ENCODE results near the gene CAMLG.
A peak's percentile ranks its signal among the peaks of the same experiment; 100 is the strongest.
"Not testable (repeated sequence)": the region's sequence is repeated elsewhere in the genome, so short reads cannot be mapped to it uniquely, and the experiment has no call there.

Gene CAMLG

GRCh38 chr5:134738133-134738962, at the start of gene CAMLG:
Gene CAMLG (plus strand): TSS chr5:134738548. CDS start chr5:134738621, 73 bp downstream.
- in situ Hi-C loops (cut with HindIII; ENCODE audit: low sequenced_read_pairs) = no loop called here
- peak within 1 kb of the TSS; percentile 94 for H3K4me3 ChIP-seq (ENCODE audit: low read depth, low read length)
- DNase-seq (ENCODE audit: low read depth, low spot score) = peak; percentile 98
- TF ChIP-seq CTCF (IDR thresholded peaks at IDR 0.05; ENCODE audit: low read depth, low read length) = peak; percentile 57

- in situ Hi-C loops (cut with HindIII; ENCODE audit: low sequenced_read_pairs); DNase-seq (ENCODE audit: low read depth, low spot score); H3K4me3 ChIP-seq (ENCODE audit: low read depth, low read length): not testable (repeated sequence)
Observed at GRCh38 chr5:134690144-134690543, 48.2 kb upstream of the CAMLG start.

DNA sequence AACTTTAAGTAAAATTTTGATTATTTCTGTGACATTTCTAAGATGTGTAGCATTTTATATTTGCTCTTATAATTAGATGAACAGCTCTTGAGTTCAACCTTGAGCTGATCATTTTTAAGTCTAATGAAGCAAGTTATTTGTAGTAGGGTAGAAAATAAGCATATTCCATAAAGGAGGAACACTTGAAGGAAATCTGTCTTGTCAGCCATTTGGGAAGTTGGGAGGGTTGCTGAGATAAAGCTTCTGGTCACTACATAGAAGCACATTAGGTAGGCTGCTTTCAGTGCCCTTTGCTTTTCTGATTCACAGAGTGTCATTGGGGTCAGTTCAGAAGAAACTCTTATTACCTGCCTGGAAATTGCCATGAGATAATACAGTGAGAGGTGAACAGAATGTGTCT, 45.6 kb upstream of the CAMLG start:
- no peak for TF ChIP-seq CTCF (IDR thresholded peaks at IDR 0.05; ENCODE audit: low read depth, low read length)
- in situ Hi-C loops (cut with HindIII; ENCODE audit: low sequenced_read_pairs) = no loop called here
- H3K4me3 ChIP-seq (ENCODE audit: low read depth, low read length) = no peak overlapping the region
- DNase-seq (ENCODE audit: low read depth, low spot score) = no peak

DNA sequence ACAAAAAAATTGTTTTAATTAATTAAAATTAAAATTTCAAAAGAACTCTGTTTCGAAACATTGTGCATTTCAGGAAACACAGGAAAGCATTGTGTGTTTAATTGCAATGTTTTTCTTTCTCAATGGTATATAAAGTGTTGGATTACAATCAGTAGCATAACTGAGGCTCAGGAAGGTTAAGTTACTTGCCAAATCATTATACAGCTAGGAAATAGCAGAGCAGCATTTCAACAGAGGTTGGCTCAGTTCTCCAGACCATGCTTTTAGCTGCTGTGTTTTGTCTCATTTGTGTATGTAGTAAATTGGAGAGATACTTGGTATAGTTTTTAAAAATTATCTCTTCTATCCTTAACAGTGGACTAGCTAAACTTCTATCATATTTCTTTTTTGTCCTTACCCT, 30.0 kb upstream of the CAMLG start:
- no peak for TF ChIP-seq CTCF (IDR thresholded peaks at IDR 0.05; ENCODE audit: low read depth, low read length)
- in situ Hi-C loops (cut with HindIII; ENCODE audit: low sequenced_read_pairs) = no loop called here
- no peak for DNase-seq (ENCODE audit: low read depth, low spot score)
- no peak overlapping the region for H3K4me3 ChIP-seq (ENCODE audit: low read depth, low read length)

- no peak for TF ChIP-seq CTCF (IDR thresholded peaks at IDR 0.05; ENCODE audit: low read depth, low read length)
- no peak for DNase-seq (ENCODE audit: low read depth, low spot score)
- in situ Hi-C loops (cut with HindIII; ENCODE audit: low sequenced_read_pairs) = no loop called here
- H3K4me3 ChIP-seq (ENCODE audit: low read depth, low read length) = no peak overlapping the region
Observed at GRCh38 chr5:134714120-134714519, 24.2 kb upstream of the CAMLG start.

GRCh38 chr5:134714541-134714940, 23.8 kb upstream of the CAMLG start:
- H3K4me3 ChIP-seq (ENCODE audit: low read depth, low read length) = no peak overlapping the region
- in situ Hi-C loops (cut with HindIII; ENCODE audit: low sequenced_read_pairs) = no loop called here
- TF ChIP-seq CTCF (IDR thresholded peaks at IDR 0.05; ENCODE audit: low read depth, low read length) = no peak
- DNase-seq (ENCODE audit: low read depth, low spot score) = no peak

DNA sequence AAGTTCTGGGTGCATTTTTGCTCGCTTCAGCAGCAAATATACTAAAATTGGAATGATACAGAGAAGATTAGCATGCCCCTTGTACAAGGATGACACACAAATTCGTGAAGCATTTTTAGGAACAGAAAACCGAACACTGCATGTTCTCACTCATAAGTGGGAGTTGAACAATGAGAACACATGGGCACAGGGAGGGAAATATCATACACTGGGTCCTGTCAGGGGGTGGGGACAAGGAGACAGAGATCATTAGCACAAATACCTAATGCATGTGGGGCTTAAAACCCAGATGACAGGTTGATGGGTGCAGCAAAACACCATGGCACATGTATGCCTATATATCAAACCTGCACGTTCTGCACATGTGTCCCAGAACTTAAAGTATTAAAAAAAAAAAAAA, 22.9 kb upstream of the CAMLG start:
- H3K4me3 ChIP-seq (ENCODE audit: low read depth, low read length); in situ Hi-C loops (cut with HindIII; ENCODE audit: low sequenced_read_pairs); DNase-seq (ENCODE audit: low read depth, low spot score): not testable (repeated sequence)

All from astrocyte of the spinal cord (primary cell).